Mesothelial cell of epicardium (in vitro differentiated cells): ENCODE results near the gene TMEM163. TPM values are rescaled to one million over a fixed set of nuclear protein-coding genes. Genes with fewer than 3 reads are reported as not detected.

Source experiments
- DNase-seq, 2 experiments: peaks; one replicate each; pipeline ENCODE4 v3.0.0; 2021; ENCODE audit warnings: low spot score in 2 of 2; ENCODE audit not compliant: unreplicated experiment in 2 of 2
- H3K27ac Mint-ChIP-seq: 2 replicates; pipeline ENCODE4 v1.8.0; 2021; ENCODE audit warnings: mixed read lengths
- H3K27me3 Mint-ChIP-seq: 2 replicates; pipeline ENCODE4 v1.8.0; 2021; ENCODE audit warnings: low read depth, mixed read lengths
- H3K36me3 Mint-ChIP-seq: 2 replicates; pipeline ENCODE4 v1.8.0; 2021; ENCODE audit warnings: mixed read lengths
- H3K4me1 Mint-ChIP-seq: 2 replicates; pipeline ENCODE4 v1.8.0; 2021; ENCODE audit warnings: mixed read lengths
- H3K4me3 Mint-ChIP-seq: 2 replicates; pipeline ENCODE4 v1.8.0; 2021; ENCODE audit warnings: mild to moderate bottlenecking, moderate library complexity, mixed read lengths
- H3K9me3 Mint-ChIP-seq: 2 replicates; pipeline ENCODE4 v1.8.0; 2021; ENCODE audit warnings: mixed read lengths
- CTCF ChIP-seq: fragments of 200-600 bp; sonication (generic); IDR thresholded peaks from one replicate; pipeline ENCODE4 v1.5.0; 2021; ENCODE audit warnings: antibody characterized with exemption; ENCODE audit not compliant: unreplicated experiment
- total RNA-seq: library from RNA; stranded (reverse); gene quantifications from 3 replicates; pipeline ENCODE4 v1.2.1, GENCODE V29; 2021

The TMEM163 gene
- total RNA-seq, 1 donor from 2014 or later: 0.47 TPM

- no peak overlapping the region for H3K4me3 Mint-ChIP-seq
- DNase-seq: peak in 1 of 2 experiments; percentile 65
- peaks cover 14% of the 10 kb centered on the region for H3K27me3 Mint-ChIP-seq
- no peaks in the 10 kb centered on the region for H3K36me3 Mint-ChIP-seq
- peak; percentile 75 for TF ChIP-seq CTCF
- peaks cover 2% of the 10 kb centered on the region for H3K4me1 Mint-ChIP-seq
- no peaks in the 10 kb centered on the region for H3K9me3 Mint-ChIP-seq
- H3K27ac Mint-ChIP-seq: no peak overlapping the region
Measured at GRCh38 chr2:134460583-134460998, 258.2 kb downstream of the TMEM163 start.

GRCh38 chr2:134459706-134460406, 258.9 kb downstream of the TMEM163 start:
- H3K36me3 Mint-ChIP-seq: no peaks in the 10 kb centered on the region
- no peaks in the 10 kb centered on the region for H3K4me1 Mint-ChIP-seq
- H3K9me3 Mint-ChIP-seq: no peaks in the 10 kb centered on the region
- no peak for DNase-seq
- TF ChIP-seq CTCF: no peak
- H3K27ac Mint-ChIP-seq: no peak overlapping the region
- H3K4me3 Mint-ChIP-seq: no peak overlapping the region
- H3K27me3 Mint-ChIP-seq: peaks cover 14% of the 10 kb centered on the region

GRCh38 chr2:134458950-134459349, 259.9 kb downstream of the TMEM163 start:
- TF ChIP-seq CTCF: no peak
- no peaks in the 10 kb centered on the region for H3K36me3 Mint-ChIP-seq
- no peak overlapping the region for H3K4me3 Mint-ChIP-seq
- H3K4me1 Mint-ChIP-seq: no peaks in the 10 kb centered on the region
- no peak for DNase-seq
- peaks cover 14% of the 10 kb centered on the region for H3K27me3 Mint-ChIP-seq
- no peaks in the 10 kb centered on the region for H3K9me3 Mint-ChIP-seq
- no peak overlapping the region for H3K27ac Mint-ChIP-seq

GRCh38 chr2:134458473-134458853, 260.3 kb downstream of the TMEM163 start:
- H3K27ac Mint-ChIP-seq: no peak overlapping the region
- no peaks in the 10 kb centered on the region for H3K9me3 Mint-ChIP-seq

GRCh38 chr2:134457765-134458472, 260.9 kb downstream of the TMEM163 start:
- Mint-ChIP-seq H3K4me3 (no peak overlapping the region), H3K9me3 (no peaks in the 10 kb centered on the region), H3K36me3 (no peaks in the 10 kb centered on the region), H3K4me1 (no peaks in the 10 kb centered on the region), H3K27me3 (peaks cover 14% of the 10 kb centered on the region), H3K27ac (no peak overlapping the region)
- no peak for DNase-seq
- TF ChIP-seq CTCF: no peak

More at GRCh38 chr2:134458473-134458853, 260.3 kb downstream of the TMEM163 start:
- peaks cover 14% of the 10 kb centered on the region for H3K27me3 Mint-ChIP-seq
- DNase-seq: no peak
- H3K4me3 Mint-ChIP-seq: no peak overlapping the region
- no peak for TF ChIP-seq CTCF
- H3K4me1 Mint-ChIP-seq: no peaks in the 10 kb centered on the region
- H3K36me3 Mint-ChIP-seq: no peaks in the 10 kb centered on the region
